ENCODE results near the gene NDC80. TPM values are rescaled to one million over a fixed set of nuclear protein-coding genes. Genes with fewer than 3 reads are reported as not detected.
"Not testable (repeated sequence)": the region's sequence is repeated elsewhere in the genome, so short reads cannot be mapped to it uniquely, and the experiment has no call there.

Gene NDC80
- total RNA-seq, 1 donor from 2014 or later: 1.3 TPM

DNA sequence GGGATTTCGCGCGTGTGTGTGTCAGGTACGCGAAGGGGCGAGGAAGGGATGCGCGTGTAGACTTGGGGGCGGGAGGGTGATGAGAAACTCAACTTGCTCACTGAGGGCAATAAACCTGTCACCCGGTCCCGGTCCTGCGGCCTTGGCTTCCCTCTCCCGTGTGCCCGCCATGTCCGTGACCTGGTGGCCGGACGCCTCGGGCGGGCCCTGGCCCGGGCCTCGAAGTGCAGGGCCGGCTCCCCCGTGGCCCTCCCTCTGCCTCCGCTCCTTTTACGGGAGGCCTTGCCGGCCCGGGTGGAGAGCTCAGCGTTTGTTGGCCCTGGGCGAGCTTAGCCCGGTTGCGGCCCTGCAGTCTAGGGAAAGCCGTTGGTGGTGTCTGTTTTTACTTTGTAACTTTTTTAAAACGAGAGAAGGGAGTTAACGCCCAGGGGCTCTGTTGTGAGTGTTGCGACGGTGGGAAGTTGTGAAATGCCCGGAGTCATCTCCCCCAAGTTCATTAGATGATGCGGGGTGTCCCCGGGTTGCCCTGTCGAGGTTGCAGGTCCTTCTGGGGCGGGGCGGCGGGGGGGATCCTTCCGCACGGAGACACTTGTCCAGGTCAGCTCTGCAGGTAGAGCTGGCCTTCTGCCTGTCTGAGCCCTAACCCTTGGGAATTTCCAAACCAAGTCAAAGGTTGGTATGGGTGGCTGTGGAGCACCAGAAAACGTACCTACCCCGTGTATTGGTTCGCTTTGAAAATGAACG, 85.1 kb downstream of the NDC80 start:
- peak; percentile 69 for DNase-seq (ENCODE audit: low spot score)
- intact Hi-C loops (cut with DNase I): loop anchor here (5.0 kb wide), 1 partner anchor 84 kb away; the partner anchor contains the start of genes METTL4 and NDC80
- ATAC-seq: peak; percentile 65

DNA sequence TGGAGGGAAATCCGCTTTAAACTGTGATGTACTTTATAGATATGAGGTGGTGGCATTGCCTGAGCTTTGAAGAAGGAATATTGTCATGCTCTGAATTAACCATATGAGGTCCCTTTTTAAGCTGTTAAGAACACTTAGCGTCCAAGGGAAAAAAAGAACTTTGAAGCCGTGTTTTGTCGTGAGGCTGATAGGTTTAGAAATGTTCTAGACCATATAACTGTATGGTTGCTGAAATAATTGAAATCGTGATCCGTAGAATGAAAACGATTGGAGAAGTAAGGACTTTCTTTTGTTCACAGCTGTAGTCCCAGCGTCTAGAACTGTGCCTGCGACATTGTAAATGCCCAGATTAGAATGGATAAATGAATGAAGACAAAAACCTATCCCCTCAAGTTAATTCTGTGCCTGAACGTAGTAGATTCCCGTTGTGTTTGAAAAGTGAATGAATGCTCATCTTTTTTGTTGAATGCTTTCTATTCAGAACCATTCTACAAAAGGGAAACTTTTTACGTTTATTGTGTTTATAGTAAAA, 85.7 kb downstream of the NDC80 start:
- DNase-seq (ENCODE audit: low spot score) (no peak), ATAC-seq (no peak)
- intact Hi-C loops (cut with DNase I): loop anchor here (5.0 kb wide), 1 partner anchor 85 kb away; the partner anchor contains the start of genes METTL4 and NDC80

DNA sequence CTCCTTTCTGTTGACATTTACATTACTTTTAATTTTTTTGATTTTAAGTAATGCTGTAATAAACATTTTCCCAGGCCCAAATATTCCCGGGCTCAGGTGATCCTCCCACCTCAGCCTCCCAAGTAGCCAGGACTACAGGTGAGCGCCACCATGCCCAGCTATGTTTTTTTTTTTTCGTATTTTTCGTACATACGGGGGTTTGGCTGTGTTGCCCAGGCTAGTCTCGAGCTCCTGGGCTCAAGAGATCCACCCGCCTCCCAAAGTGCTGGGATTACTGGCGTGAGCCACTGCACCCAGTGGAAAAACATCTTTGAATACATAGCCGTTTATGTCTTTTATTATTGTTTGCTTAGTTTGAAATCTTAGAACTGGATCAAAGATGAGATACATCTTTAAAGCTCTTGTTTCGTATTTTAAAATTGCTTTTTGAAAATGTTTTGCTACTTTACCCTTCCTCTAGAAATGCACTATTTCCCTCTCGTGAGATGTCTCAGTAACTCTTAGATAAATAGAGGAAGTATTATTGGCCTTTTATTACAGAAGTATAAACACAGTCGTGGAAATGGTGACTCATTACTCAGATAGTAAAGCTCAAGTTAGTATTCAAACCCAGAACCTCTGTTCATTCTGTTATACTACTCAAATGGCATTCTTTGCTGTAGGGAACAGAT, 86.6 kb downstream of the NDC80 start:
- DNase-seq (ENCODE audit: low spot score): no peak
- intact Hi-C loops (cut with DNase I): loop anchor here (5.0 kb wide), 1 partner anchor 86 kb away; the partner anchor contains the start of genes METTL4 and NDC80

DNA sequence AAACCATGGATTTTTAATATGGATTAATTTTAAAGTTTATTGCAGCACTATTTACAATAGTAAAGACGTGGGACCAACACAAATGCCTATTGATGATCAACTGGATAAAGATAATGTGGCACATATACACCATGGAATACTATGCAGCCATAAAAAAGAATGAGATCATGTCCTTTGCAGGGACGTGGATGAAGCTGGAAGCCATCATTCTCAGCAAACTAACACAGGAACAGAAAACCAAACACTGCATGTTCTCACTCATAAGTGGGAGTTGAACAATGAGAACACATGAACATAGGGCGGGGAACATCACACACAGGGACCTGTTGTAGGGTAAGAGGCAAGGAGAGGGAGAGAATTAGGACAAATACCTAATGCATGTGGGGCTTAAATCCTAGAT, 89.5 kb downstream of the NDC80 start:
- intact Hi-C loops (cut with DNase I); ATAC-seq; DNase-seq (ENCODE audit: low spot score): not testable (repeated sequence)

More for the DNA sequence above, 86.6 kb downstream of the NDC80 start:
- no peak for ATAC-seq

DNA sequence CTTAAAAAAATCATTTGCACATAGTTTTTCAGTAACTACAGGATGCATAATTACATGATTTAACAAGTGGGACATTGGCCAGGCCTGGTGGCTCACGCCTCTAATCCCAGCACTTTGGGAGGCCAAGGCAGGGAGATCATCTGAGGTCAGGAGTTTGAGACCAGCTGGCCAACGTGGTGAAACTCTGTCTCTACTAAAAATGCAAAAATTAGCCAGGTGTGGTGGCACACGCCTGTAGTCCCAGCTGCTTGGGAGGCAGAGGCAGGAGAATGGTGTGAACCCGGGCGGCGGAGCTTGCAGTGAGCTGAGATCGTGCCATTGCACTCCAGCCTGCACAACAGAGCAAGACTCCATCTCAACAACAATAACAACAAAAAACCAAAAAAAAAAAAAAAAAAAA, 90.9 kb downstream of the NDC80 start:
- intact Hi-C loops (cut with DNase I); DNase-seq (ENCODE audit: low spot score); ATAC-seq: not testable (repeated sequence)

DNA sequence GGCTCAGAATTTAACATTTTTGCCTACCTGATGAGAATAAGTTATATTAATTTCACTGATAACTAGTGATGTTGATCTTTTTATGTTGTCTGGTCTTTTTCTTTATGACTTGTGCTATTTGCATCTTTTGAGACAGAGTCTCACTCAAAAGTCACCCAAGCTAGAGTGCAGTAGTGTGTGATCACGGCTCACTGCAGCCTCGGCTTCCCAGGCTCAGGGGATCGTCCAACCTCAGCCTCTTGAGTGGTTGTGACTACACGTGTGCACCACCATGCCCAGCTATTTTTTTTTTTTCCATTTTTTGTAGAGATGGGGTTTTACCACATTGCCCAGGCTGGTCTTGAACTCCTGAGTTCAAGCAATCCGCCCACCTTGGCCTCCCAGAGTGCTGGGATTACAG, 91.6 kb downstream of the NDC80 start:
- DNase-seq (ENCODE audit: low spot score) (no peak), ATAC-seq (no peak)
- intact Hi-C loops (cut with DNase I): no loop called here

Other genes with a start within 250 kb of the NDC80 start
- 12.4 TPM for gene METTL4, start 52 bp upstream of the NDC80 start, total RNA-seq
- gene SMCHD1, start 84.2 kb downstream of the NDC80 start, total RNA-seq: 93.2 TPM

Measured in sciatic nerve (tissue), 2 donors.